Panc1 (cell line): Measurements from ENCODE around the gene TMEM128.

ENCODE experiments used
- CTCF ChIP-seq: fragments of 450-650 bp; IDR thresholded peaks from 2 replicates; pipeline ENCODE4 v1.5.1; 2017; ENCODE audit warnings: mild to moderate bottlenecking
- POLR2AphosphoS5 ChIP-seq: IDR thresholded peaks from 2 replicates; pipeline ENCODE4 v1.6.1; 2012; ENCODE audit warnings: mild to moderate bottlenecking, low read depth, low read length, moderate library complexity
- REST ChIP-seq, 2 experiments: IDR thresholded peaks; 2 replicates each; pipeline ENCODE4 v1.6.1; 2011 to 2012; ENCODE audit warnings: low read depth in 2 of 2, control low read depth in 1 of 2, low read length in 1 of 2, mild to moderate bottlenecking in 1 of 2, moderate library complexity in 1 of 2; ENCODE audit not compliant: insufficient read depth in 1 of 2
- SIN3A ChIP-seq: IDR thresholded peaks from 2 replicates; pipeline ENCODE4 v1.6.1; 2012; ENCODE audit warnings: low read depth, mild to moderate bottlenecking, low read length, moderate library complexity, borderline replicate concordance; ENCODE audit not compliant: insufficient read depth
- TCF7L2 ChIP-seq: IDR thresholded peaks from 2 replicates; pipeline ENCODE4 v1.6.1; 2011; ENCODE audit warnings: mild to moderate bottlenecking, low read depth, low read length, inconsistent platforms

- TF ChIP-seq CTCF = no peak
- no peak for TF ChIP-seq POLR2AphosphoS5
- TF ChIP-seq REST (IDR thresholded peaks at IDR 0.05; ENCODE audit: insufficient read depth in 1 of 2, low read depth in 2 of 2, low read length in 1 of 2) = no peak
- TF ChIP-seq SIN3A = no peak
- TF ChIP-seq TCF7L2 = no peak
These were observed 6.2 kb upstream of the TMEM128 start for GRCh38 chr4:4254199-4254598.
